Central memory CD4-positive, alpha-beta T cell (primary cell): ENCODE results near the gene MYH3.

Source experiments
- DNase-seq: peaks from one replicate; pipeline ENCODE4 v3.0.0; 2022

MYH3 gene

DNA sequence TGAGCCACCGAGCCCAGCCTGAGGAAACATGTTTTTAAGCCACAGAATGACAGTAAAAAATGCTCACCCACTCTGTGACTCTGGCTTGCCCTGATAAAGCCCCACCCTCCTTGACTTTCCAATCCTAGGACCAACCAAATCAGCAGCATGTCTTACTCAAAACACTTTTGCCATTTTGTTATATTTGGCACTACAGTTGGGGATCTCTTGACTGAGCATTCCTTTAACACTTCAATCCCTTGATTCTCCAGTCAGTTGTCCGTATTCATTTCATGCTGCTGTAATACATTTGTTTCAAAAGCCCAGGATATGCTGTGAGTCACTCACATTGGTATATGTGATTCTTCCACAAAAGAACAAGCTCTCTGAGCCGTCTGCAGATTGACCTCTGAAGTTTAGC lies 8.2 kb downstream of the MYH3 start:
- no peak for DNase-seq

GRCh38 chr17:10648381-10648780 lies 8.7 kb downstream of the MYH3 start:
- DNase-seq: no peak

DNA sequence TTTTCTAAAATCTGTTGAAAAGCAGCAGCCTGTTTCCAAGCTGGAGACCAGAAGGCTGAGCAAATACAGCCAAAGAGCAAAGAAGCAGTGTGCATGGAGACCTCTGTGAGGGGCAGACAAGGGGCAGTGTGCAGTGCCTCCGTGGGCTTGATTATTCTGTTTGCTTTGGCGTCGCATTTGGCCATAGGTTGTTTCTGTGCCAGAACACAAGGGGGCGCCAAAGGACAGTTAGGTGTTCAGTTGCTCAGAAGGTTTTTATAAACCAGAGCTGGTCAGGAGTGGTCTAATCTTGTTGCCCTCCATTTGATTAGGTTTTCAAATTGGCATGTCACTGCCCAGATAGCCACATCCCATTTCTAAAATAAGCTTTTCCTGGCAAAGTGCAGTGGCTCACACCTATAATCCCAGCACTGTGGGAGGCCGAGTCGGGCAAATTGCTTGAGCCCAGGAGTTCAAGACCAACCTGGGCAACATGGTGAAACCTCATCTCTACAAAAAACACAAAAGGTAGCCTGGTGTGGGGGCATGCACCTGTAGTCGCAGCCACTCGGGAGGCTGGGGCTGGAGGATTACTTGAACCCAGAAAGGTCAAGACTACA lies 10.6 kb downstream of the MYH3 start:
- DNase-seq: peak; percentile 55

GRCh38 chr17:10640475-10640874 lies 16.6 kb downstream of the MYH3 start:
- no peak for DNase-seq

GRCh38 chr17:10638151-10638550 lies 19.0 kb downstream of the MYH3 start:
- DNase-seq: no peak

DNA sequence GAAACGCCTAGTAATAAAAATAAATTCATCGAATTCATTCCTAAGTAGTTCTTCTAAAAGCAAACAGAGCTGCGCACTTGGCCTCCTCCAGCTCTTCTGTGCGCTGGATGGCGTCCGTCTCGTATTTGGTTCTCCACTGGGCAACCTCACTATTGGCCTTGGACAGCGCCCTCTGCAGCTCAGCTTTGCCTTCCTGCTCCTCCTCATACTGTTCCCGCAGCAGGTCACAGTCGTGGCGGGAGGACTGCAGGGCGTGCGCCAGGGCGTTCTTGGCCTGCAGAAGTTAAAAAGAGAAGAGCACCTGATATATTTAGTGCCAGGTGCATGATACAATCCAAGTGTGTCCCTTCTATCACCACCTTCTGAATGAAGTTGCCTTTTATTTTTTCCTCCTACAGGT lies 21.8 kb downstream of the MYH3 start:
- no peak for DNase-seq

- no peak for DNase-seq
Observed at GRCh38 chr17:10633738-10634379, 23.2 kb downstream of the MYH3 start.

DNA sequence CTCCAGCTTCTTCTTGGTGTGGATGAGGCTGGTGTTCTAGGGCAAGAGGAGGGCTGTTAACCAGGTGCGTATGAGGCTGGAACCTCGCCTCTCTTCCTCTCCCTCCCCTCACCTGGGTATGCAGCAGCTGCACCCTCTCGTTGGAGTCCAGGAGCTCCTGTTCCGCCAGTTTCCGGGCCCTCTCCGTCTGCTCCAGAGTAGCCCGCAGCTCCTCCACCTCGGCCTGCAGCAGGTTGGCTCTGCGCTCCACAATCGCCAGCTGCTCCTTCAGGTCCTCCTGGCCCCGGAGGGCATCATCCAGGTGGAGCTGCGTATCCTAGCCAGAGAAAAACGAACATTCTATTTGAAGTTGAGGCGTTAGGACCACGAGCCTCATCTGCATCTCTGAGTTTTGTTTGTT lies 25.4 kb downstream of the MYH3 start:
- no peak for DNase-seq

- DNase-seq: no peak
Observed at GRCh38 chr17:10631048-10631700, 25.9 kb downstream of the MYH3 start.

GRCh38 chr17:10629706-10630105 lies 27.4 kb downstream of the MYH3 start:
- DNase-seq: no peak

DNA sequence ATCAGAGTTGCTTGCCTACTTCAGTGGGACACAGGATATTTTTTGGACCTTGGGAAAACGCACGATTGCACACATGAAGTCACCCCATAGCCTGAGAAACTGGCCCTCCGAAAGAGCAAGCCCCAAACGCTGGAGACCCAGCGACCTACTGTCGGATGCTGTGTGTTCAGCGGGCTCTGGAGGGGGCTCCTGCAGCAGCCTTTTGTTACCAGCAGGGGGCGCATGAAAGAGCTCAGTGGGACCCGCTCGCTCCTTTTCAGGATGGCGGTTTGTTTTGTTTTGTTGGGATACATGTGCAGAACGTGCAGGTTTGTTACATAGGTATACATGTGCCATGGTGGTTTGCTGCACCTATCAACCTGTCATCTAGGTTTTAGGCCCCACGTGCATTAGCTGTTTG lies 28.4 kb downstream of the MYH3 start:
- DNase-seq: no peak

DNA sequence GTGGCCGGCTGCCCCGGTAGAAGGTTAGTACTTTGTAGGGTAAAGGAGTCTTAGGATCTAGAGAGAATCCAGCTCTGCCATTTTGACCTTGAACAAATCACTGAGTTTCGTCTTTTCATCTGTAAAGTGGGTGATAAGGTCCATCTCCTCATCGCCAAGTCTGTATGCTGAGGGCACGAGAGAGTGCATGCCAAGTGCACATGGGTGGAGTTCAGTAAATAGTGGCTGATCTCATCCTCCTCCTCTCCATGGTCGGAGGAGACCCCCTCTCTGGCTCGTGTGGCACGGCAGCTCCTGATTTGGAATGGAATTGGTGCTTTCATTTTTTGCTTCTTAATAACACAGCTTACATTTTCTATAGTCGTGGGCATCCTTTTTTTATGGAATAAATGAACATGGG lies 30.7 kb downstream of the MYH3 start:
- no peak for DNase-seq

- DNase-seq: no peak
Observed at GRCh38 chr17:10624969-10625368, 32.1 kb downstream of the MYH3 start.

GRCh38 chr17:10623737-10624338 lies 33.3 kb downstream of the MYH3 start:
- DNase-seq: no peak

DNA sequence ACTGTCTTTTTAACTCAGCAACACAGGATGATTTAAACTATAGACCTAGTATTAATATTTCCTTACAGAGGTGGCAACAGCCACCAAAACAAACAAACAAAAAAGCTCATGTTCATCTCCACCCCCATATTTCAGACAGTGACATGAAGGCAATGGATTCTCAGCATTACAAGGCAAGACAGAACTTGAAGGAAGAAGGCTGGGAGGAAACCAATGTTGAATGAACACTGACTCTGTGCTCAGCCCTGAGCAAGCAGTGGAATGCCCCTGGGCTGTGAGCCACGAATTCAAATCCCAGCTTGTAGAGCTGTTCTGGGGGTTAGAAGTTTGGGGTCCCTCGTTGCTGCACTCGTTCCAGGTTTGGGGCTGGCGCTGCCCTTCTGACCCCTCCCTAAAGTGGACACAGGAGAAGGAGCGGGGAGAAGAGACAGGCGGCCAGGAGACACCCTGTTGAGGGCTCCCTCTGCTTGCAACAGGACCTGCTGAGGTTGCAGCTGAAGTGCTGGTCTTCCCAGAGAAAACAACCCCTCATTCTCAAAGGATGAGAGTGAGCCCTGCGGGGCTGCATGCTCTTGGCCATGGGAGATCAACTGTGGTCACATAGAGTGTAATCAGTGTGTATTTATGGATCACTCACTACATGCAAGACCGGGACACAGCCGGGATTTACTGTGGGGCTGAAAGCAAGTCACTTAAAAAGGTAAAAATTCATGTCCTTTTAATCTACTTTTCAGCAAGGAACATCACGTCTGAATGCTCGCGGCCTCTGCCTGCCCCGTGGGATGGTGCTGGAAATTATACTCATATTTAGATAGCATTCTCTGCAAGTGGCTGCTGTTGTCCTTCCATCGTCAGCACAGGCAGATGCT lies 34.3 kb downstream of the MYH3 start:
- no peak for DNase-seq

DNA sequence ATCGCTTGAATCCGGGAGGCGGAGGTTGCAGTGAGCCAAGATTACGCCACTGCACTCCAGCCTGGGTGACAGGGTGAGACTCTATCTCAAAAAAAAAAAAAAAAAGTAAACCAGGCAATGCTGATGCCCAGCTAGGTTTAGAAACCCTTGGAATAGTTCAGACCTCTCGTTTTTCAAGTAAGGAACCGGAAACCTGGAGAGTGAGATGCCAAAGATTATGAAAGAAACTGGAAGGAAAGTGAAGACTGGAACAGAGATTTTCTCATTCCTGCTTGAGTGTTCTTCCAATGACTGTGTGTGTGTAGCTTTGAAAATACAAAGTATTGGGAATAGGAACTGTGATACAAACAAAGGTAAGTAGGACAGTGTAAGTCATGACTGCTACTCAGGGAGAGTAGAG lies 35.7 kb downstream of the MYH3 start:
- no peak for DNase-seq

- no peak for DNase-seq
Observed at GRCh38 chr17:10620823-10621222, 36.3 kb downstream of the MYH3 start.

DNA sequence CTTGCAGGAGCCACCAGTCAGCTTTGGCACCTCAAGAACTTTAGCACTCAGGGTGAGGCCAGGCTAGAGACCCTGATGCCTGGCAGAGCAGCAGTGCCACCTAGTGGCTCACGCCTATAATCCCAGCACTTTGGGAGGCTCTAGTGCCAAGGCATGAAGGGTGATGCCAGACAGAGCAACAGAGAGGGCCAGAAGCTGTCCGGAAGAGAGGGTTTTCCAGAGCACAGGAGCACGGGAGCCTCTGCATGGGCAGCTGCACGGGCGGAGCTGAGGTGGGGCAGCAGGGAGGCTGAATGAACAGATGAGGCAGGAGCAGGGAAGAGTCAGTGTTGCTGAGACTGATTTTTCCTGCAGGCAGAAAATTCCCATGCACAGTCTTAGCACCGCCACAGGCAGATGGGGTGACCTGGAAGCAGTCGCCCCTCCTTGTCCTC lies 38.9 kb downstream of the MYH3 start:
- peak; percentile 32 for DNase-seq

GRCh38 chr17:10617120-10617505 lies 40.0 kb downstream of the MYH3 start:
- no peak for DNase-seq

GRCh38 chr17:10616502-10617119 lies 40.5 kb downstream of the MYH3 start:
- DNase-seq: peak; percentile 43

DNA sequence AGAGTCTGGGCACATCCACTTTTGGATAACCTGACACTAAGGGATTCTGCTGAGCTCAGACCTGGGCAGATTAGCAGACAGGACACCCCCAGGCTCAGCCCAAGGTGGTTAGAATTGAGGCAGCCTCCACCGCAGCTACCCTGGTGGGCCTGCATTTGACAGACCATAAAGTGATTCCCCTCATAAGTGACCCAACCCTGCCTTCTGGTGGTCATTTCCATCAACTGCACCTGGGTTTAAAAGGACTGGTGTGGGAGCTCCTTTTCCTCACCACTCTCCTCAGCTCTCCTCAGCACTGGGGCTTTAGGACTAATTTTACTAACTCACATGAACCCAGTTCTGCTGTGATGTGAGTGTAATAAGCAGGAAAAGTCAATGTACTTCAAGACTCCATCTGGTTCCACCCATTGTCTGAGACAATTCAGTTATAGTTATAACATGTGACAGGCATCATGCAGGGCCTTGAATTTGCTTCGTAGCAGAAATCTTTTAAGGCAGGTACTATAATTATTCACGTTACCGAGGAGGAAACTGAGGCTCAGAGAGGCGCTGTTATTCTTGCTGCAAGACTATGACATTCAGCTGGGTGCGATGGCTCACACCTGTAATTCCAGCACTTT lies 42.5 kb downstream of the MYH3 start:
- DNase-seq: no peak
